ENCODE data around the gene INTS11. TPM values are rescaled to one million over a fixed set of nuclear protein-coding genes. Genes with fewer than 3 reads are reported as not detected.
A peak's percentile ranks its signal among the peaks of the same experiment; 100 is the strongest.

Gene INTS11
- total RNA-seq, 1 experiment from 2014 or later, result 139 TPM

- H3K27me3 Mint-ChIP-seq (ENCODE audit: low read depth), result peaks cover 31% of the 10 kb centered on the region
- Histone ChIP-seq H2BK120ac (ENCODE audit: low read depth, low read length, poor library complexity, severe bottlenecking) (no peak overlapping the region), H4K5ac (ENCODE audit: insufficient read length, low read depth, low read length) (no peak overlapping the region), H3K79me2 (ENCODE audit: insufficient read depth, low read length) (peaks cover 3% of the 10 kb centered on the region; the same call in 1 of the 2 replicates), H3K9me3 (ENCODE audit: control insufficient read depth, low read depth, low read length) (no peaks in the 10 kb centered on the region), H3K79me1 (ENCODE audit: insufficient read depth, low read depth, low read length, poor library complexity, severe bottlenecking) (peaks cover 3% of the 10 kb centered on the region), H4K91ac (ENCODE audit: insufficient read length, low read depth, low read length) (no peak overlapping the region), H2BK15ac (ENCODE audit: low read depth, low read length) (no peak overlapping the region), H3K27me3 (ENCODE audit: insufficient read depth, low read length) (peaks cover 4% of the 10 kb centered on the region; the same call in 1 of the 2 replicates), H3K23me2 (ENCODE audit: insufficient read length, low read depth, low read length, poor library complexity, severe bottlenecking) (peaks cover 15% of the 10 kb centered on the region), H3K4me2 (ENCODE audit: insufficient read depth, insufficient read length, low read length) (no peak overlapping the region), H3K9ac (ENCODE audit: extremely low read depth, insufficient read length, low read length) (no peak overlapping the region), H4K20me1 (ENCODE audit: control insufficient read depth, insufficient read depth, insufficient read length) (peaks cover 3% of the 10 kb centered on the region), H2BK5ac (ENCODE audit: insufficient read length, low read length) (no peak overlapping the region), H3K4me1 (ENCODE audit: insufficient read depth, low read length) (no peaks in the 10 kb centered on the region), H2AFZ (ENCODE audit: low read length) (no peak overlapping the region), H3K18ac (ENCODE audit: insufficient read length, low read depth, low read length) (no peak overlapping the region), H3K14ac (ENCODE audit: insufficient read depth, low read length) (no peak overlapping the region), H3K27ac (ENCODE audit: insufficient read length, low read depth, low read length) (no peak overlapping the region), H2BK12ac (ENCODE audit: insufficient read length, low read depth, low read length) (no peak overlapping the region), H2BK20ac (ENCODE audit: low read depth, low read length, poor library complexity, severe bottlenecking) (no peak overlapping the region), H3K56ac (ENCODE audit: insufficient read length, low read depth, low read length) (no peak overlapping the region), H3T11ph (ENCODE audit: low read length) (no peak overlapping the region), H3K23ac (ENCODE audit: insufficient read length, low read depth, low read length) (no peak overlapping the region), H2AK5ac (ENCODE audit: insufficient read length, low read length) (no peak overlapping the region), H3K4ac (ENCODE audit: low read depth, low read length) (no peak overlapping the region), H4K8ac (replicated peaks; ENCODE audit: insufficient read length, low read depth, low read length) (no peak overlapping the region)
- H3K9me3 Mint-ChIP-seq, result no peaks in the 10 kb centered on the region
- DNase-seq, result no peak
- H3K4me3 Mint-ChIP-seq, result peak overlapping the region; percentile 42 to 70; a peak in 4 of 5 replicates
- peaks cover 20 to 34% of the 10 kb centered on the region in 2 experiments for H3K4me1 Mint-ChIP-seq
- no CpG with 5 or more reads among the region's 5 CpGs for WGBS (ENCODE audit: extremely low coverage, insufficient read length, low lambda C conversion rate)
- peaks cover 0 to 8% (median 2%) of the 10 kb centered on the region in 3 experiments; a peak in 1 of 7 replicates for H3K36me3 Mint-ChIP-seq (ENCODE audit: insufficient read depth in 1 of 3, low read depth in 3 of 3)
- no peak for TF ChIP-seq CTCF (conservative IDR thresholded peaks at IDR 0.05)
- no peak overlapping the region for H3K27ac Mint-ChIP-seq
These were observed 28.4 kb upstream of the INTS11 start for GRCh38 chr1:1352786-1353388.
